ENCODE data around the gene NEGR1.

Gene NEGR1

DNA sequence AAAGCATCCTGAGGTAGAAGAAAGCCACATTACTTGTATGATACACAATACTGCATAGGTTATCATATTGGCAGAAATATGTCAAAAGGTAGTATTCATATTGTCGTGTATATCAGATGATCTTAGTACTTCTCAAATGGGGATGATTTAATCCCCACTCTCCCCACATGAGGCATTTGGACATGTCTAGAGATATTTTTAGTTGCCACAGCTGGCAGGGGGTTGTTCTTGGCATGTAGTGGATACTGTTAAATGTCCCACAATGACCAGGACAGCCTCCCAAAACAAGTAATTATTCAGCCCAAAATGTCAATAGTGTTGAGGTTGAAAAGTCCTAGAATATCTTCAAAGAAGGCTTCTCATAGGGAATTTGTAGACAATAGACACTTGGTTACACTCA is 162.8 kb downstream of the NEGR1 start:
- DNase-seq (ENCODE audit: low read depth in 2 of 2), result no peak

DNA sequence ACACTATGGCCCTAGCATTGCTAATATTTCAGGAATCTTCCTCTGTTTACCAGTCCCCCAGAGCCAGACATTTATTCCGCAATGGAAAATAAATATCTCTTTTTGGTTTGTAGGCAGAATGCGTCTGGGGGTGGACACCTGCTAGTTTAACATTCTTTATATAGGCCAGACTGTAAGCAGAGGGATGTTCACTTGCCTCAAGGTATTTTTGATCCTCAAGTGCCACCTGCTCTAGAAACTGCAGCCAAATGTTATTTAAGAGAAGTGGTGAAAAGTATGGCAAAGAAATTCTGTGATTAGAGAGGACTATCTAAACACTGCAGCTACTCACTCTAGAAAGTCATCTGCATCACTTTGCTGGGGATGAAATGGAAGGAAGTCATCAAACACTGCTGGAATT is 164.7 kb downstream of the NEGR1 start:
- no peak for DNase-seq (ENCODE audit: low read depth in 2 of 2)

- no peak for DNase-seq (ENCODE audit: low read depth in 2 of 2)
Measured at GRCh38 chr1:72115290-72115689, 167.0 kb downstream of the NEGR1 start.

DNA sequence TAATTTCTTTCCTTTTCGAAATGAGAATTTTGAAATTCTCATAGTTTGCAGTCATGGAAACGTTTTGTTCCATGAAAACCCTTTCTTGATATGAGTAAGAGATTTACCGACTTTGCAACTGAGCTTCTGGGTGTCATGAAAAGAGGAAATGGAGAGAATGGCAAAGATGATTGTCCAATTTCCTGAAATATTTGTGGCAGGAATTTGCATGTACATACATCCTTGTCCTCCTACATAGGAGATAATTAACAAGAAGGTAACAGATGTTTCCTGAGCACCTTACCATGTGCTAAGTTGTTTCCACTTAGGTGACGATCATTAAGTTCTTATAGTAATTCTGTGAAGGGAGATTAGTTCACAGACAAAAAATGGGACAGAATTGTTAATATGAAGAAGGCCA is 170.7 kb downstream of the NEGR1 start:
- no peak for DNase-seq (ENCODE audit: low read depth in 2 of 2)

- no peak for DNase-seq (ENCODE audit: low read depth in 2 of 2)
Measured at GRCh38 chr1:72109916-72110315, 172.4 kb downstream of the NEGR1 start.

DNA sequence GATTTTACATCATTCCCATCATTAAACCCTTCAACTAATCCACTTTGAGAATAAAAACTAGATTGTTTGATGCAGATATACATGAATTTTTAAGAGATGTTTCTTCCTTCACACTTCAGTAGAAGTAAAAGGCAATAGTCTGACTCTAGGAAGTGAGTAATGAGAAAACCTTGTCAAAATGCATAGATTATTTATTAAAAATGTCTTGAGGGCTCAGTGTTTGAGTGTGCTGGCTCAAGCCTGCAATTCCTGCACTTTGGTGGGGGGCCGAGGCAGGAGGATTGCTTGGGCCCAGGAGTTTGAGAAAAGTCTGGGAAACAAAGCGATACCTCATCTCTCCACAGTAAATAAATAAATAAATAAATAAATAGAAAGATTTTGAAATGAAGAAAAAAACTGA is 177.1 kb downstream of the NEGR1 start:
- DNase-seq (ENCODE audit: low read depth in 2 of 2), result no peak

DNA sequence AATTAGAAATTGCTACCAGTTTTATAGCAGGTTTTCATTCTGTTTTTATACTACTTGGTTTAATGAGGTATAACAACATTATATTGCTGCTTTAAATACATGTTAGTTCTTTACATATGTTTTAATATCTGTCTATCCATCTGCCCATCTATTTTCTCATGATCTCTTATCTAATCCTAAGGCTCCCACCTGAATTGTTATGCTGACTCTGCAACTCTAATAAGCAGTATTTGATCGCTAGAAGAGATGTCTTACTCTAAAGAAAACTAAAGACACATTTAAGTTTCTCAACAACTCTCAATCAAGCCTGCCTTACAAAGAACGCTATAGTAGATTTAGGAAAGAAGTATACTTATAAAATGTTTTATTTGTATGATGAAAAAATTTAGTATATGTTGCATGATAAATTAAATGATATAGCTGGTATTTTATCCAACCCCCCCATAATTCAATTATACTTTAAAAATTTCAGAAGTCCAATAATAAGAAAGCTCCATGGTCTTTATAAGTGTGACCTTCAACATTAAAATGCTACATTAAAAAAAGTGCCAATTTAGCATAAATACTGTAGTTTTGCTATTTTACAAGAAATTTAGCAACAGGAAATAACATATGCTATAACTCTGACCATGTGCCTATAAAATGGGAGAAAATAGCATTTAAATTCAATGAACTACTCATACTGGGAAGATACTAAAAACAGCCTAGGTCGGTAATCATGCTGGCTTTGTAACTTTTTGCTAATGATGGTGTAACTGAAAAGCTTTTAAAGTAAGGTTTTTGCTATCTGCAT is 180.3 kb downstream of the NEGR1 start:
- DNase-seq (ENCODE audit: low read depth in 2 of 2), result no peak

DNA sequence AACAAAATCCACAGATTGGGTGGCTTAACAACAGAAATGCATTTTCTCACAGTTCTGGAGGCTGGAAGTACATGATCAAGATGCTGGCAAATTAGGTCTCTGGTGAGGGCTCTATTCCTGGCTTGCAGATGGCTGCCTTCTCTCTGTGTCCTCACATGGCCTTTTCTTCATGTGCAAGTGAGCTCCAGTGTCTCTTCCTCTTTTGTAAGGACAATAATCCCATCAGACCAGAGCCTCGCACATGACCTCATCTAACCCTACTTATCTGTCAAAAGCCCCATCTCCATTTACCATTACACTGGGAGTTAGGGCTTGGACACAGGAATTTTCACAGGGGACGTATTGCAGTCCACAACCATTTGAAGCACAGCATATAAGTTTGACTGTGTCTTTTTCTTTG is 181.6 kb downstream of the NEGR1 start:
- no peak for DNase-seq (ENCODE audit: low read depth in 2 of 2)

DNA sequence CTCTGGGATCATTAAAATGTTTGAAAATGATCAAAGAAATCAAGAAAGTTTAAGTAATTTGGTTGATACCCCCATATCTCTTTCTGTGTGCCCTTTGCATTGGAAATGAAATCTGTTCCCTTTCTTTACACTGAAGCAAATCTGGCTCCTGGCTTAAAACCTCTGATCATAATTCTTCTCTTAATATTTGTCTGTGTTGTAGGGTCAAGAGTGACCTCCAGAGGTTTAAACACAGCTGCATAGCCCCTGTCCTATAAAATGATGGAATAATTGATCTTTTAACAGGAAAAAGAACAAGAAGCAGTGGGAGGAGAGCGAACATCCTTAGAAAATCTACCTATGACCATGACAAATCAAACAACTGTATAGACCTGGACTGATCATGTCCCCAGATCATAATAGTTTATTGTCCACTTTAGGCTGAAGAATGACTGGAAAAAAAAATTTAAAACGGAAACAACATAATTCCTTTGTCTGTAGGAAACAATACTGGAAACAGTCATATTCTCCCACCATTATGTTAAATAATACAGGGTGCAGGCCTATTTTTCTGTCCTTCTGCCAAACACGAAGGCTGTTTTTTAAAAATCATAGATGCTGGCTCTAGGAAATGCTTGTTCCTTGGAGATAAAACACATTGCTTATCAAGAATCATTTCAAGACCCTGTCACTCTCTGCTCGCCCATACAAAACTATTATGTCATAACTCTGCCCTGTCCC is 184.3 kb downstream of the NEGR1 start:
- no peak for DNase-seq (ENCODE audit: low read depth in 2 of 2)

DNA sequence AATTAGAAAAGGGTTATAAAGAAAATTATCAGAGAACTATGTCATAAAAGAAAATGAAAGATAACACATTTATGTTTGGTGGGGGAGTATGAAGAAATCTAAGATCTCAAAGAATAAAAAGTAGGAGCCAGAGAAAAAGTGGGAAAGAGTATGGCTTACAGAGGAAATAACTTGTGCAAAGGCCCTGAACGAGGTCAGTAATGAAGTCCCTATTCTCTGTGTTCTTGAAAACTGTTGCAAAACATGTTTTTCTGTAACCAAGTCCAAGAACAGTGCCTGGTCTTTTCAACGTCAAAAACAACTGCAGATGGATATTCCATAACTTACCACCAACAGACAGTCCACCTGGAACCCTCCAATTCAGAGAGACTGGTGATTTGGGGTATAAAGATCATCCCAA is 188.1 kb downstream of the NEGR1 start:
- DNase-seq (ENCODE audit: low read depth in 2 of 2), result no peak

GRCh38 chr1:72086394-72086793 is 195.9 kb downstream of the NEGR1 start:
- no peak for DNase-seq (ENCODE audit: low read depth in 2 of 2)

- no peak for DNase-seq (ENCODE audit: low read depth in 2 of 2)
Measured at GRCh38 chr1:72075425-72075824, 206.9 kb downstream of the NEGR1 start.

- DNase-seq (ENCODE audit: low read depth in 2 of 2), result no peak
Measured at GRCh38 chr1:72066431-72066830, 215.9 kb downstream of the NEGR1 start.

DNA sequence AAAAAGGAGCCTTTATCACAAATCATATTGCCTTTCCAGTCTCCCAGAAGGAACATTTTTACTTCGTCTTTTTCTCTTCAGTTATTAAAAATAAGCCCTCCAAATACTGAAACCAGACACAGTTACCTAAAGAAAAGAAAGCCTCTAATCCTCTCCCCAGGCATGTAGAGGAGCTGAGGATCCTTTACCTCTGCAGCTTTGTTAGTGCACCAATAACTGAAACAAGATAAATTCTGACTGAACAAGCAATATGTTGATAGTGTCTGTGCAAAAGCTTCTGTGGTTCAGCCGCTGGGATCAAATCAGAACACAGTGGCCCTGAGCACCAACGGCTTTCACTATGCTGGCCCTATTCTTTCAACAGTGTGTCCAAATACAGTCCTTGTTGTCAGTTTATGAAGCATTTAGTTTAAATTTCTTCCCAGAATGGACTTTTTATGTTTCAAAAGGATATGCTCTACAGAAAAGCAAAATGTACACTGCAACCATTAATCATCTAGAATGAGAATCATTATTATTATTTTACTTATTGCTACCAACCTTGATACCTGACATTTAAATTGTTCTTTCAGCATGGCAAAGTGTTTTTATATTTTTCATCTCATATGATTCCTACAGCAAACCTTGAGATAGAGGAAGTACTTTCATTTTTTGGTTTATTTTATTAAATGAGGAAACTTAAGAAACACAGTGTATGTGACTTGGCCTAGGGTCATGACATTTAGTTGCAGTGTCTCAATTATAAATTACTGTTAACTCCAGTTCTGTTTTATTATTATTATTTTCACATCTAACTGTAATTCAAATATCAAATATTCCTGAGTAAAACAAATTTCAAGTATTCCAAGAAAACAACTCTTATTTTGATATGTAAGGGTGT is 217.9 kb downstream of the NEGR1 start:
- DNase-seq (ENCODE audit: low read depth in 2 of 2), result no peak

DNA sequence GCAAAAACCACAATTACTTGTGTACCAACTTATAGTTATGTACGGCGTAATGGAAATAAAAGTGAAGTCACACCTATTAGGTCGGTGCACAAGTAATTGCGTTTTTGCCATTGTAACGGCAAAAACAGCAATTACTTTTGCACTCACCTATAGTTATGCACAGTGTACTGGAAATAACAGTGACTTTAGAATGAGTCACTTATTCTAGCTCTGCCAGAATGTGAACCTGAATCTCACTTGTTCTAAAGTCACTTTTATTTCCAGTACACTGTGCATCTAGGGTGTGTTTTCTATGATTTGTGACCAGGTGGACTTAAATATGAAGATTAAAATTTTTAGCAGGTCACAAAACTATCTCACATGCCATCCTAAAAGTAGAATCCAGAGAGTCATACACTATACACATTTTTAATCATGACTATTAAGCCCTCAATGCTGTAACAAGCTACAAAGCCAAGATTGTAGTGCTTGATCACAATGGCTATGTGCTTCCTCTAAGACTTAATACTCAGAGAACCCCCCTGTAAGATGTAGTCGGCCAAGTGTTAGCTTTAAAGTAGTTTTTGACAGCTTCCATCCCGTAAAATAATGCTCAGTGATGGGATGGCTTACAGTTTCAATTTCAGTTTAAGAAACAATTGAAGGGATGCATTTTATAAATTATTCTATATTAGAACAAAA is 218.8 kb downstream of the NEGR1 start:
- no peak for DNase-seq (ENCODE audit: low read depth in 2 of 2)

DNA sequence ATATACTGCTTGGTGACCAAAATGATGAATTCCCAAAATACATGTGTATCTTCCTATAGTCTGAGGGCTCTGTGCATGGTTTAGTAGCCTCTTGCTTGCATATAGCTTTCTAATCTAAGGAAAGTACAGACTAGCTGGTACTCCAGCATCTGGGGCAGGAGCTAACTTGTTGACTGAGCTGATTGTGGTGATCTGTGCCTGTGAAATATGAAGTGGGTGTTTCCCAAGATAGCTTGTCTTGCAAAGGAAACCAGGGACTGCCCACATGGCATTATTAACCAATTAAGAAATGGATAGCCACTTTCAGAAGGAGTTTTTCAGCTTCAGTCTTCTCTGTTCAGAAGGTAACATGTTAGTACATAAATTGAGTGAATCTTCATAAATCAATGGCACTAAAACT is 219.8 kb downstream of the NEGR1 start:
- DNase-seq (ENCODE audit: low read depth in 2 of 2), result no peak

- no peak for DNase-seq (ENCODE audit: low read depth in 2 of 2)
Measured at GRCh38 chr1:72060466-72061245, 221.7 kb downstream of the NEGR1 start.

- no peak for DNase-seq (ENCODE audit: low read depth in 2 of 2)
Measured at GRCh38 chr1:72056516-72056915, 225.8 kb downstream of the NEGR1 start.

GRCh38 chr1:72051538-72051937 is 230.8 kb downstream of the NEGR1 start:
- DNase-seq (ENCODE audit: low read depth in 2 of 2), result no peak

GRCh38 chr1:72050551-72050950 is 231.8 kb downstream of the NEGR1 start:
- DNase-seq (ENCODE audit: low read depth in 2 of 2), result no peak

DNA sequence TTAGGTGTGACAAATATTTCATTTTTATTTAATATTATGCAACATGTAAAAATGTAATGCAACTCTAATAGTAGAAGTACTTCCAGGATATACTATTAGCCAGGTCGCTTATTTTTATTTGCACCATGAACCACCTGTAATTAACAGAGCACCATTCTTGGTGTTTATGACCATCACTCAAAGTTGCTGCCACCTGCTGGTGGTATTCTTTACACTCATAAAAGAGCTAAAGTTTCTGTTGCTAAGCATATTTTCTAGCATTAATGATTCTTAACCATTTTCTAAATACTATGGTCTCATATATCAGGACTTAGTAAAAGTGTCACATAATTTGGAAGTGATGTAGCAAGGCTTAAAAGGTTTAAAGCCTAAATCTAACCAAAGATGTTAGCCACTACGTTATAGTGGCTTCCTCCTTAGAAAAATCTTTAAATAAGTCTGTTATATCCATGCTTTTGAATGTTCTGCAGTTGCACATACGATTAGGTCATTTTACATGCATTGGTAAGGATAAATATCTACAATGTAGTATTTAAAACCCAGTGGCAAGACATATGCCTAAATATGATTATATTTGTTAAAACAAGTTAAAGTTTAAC is 244.5 kb downstream of the NEGR1 start:
- DNase-seq (ENCODE audit: low read depth in 2 of 2), result peak in 1 of 2 donors; percentile 7
